A549 (cell line): ENCODE data around the gene PPP1R3C. TPM values are rescaled to one million over a fixed set of nuclear protein-coding genes. Genes with fewer than 3 reads are reported as not detected.

Experiments
- ATAC-seq, 2 experiments: fragments of 200-7000 bp in 1 of 2; fragments of >200 bp in 1 of 2; cut with Nextera tagmentation in 1 of 2; cut with Tn5 transposase in 1 of 2; 3 replicates each; pipeline versions ENCODE4 v1.8.0 to v1.9.1; 2018 to 2020; ENCODE audit warnings: mild to moderate bottlenecking in 1 of 2, moderate library complexity in 1 of 2
- CTCF ChIA-PET: fragments of 300-600 bp; sonication (Branson Sonifier 250); formaldehyde crosslinking; extraction: SDS; loops from one replicate; lab custom pipeline; 2021; ENCODE audit warnings: antibody characterized with exemption, inconsistent platforms; lab: Yijun Ruan, JAX
- POLR2A ChIA-PET: fragments of 350-600 bp; formaldehyde crosslinking; extraction: SDS; loops from one replicate; lab custom pipeline; 2021; ENCODE audit warnings: antibody characterized with exemption, inconsistent platforms; lab: Yijun Ruan, JAX
- DNase-seq, 2 experiments: peaks; one replicate each; pipeline versions ENCODE4 v3.0.0 to v3.0.0-alpha.2; 2011 to 2016; ENCODE audit warnings: low read depth in 1 of 2, low spot score in 1 of 2
- FAIRE-seq: peaks from 2 replicates; lab custom pipeline; 2011; peaks lifted over from hg19 to GRCh38; lab: Jason Lieb, UNC
- H3K27ac ChIP-seq, 2 experiments: fragments of >200 bp; sonication (Bioruptor Twin); formaldehyde crosslinking; 3 replicates each; pipeline ENCODE4 v1.5.1; 2016 to 2017
- H3K4me1 ChIP-seq: fragments of >200 bp; sonication (Bioruptor Twin); formaldehyde crosslinking; 3 replicates; pipeline ENCODE4 v1.6.1; 2016
- H3K4me2 ChIP-seq: fragments of >200 bp; sonication (Bioruptor Twin); formaldehyde crosslinking; 3 replicates; pipeline ENCODE4 v1.6.1; 2016
- H3K4me3 ChIP-seq: fragments of >200 bp; sonication (Bioruptor Twin); formaldehyde crosslinking; 3 replicates; pipeline ENCODE4 v1.5.1; 2016
- H3K9me3 ChIP-seq: fragments of >200 bp; sonication (Bioruptor Twin); formaldehyde crosslinking; 3 replicates; pipeline ENCODE4 v1.6.1; 2016
- BCL3 ChIP-seq: fragments of >200 bp; sonication (Bioruptor Twin); formaldehyde crosslinking; IDR thresholded peaks from 3 replicates; pipeline ENCODE4 v1.6.1; 2016
- BHLHE40 ChIP-seq: IDR thresholded peaks from 2 replicates; pipeline ENCODE4 v1.6.1; 2012; ENCODE audit warnings: low read depth, low read length, inconsistent platforms
- CBX2 ChIP-seq: fragments of 200-600 bp; sonication (generic); IDR thresholded peaks from 2 replicates; pipeline ENCODE4 v1.6.1; 2016; ENCODE audit warnings: low read depth, mild to moderate bottlenecking, borderline replicate concordance
- CEBPB ChIP-seq, 2 experiments: fragments of >200 bp in 1 of 2; sonication (Bioruptor Twin) in 1 of 2; formaldehyde crosslinking in 1 of 2; IDR thresholded peaks; 2 replicates each; pipeline ENCODE4 v1.6.1; 2012 to 2016
- CHD2 ChIP-seq: fragments of 150-350 bp; IDR thresholded peaks from 2 replicates; pipeline ENCODE4 v1.6.1; 2014; ENCODE audit warnings: low read length; ENCODE audit not compliant: partially characterized antibody
- CHD4 ChIP-seq: fragments of 200-600 bp; sonication (generic); IDR thresholded peaks from 2 replicates; pipeline ENCODE4 v1.6.1; 2016; ENCODE audit warnings: antibody characterized with exemption, mild to moderate bottlenecking, borderline replicate concordance
- EP300 ChIP-seq, 2 experiments: fragments of >200 bp; sonication (Bioruptor Twin); formaldehyde crosslinking; IDR thresholded peaks; 2 replicates in 1 of 2; 3 replicates in 1 of 2; pipeline ENCODE4 v1.6.1; 2016 to 2017
- FOSB ChIP-seq: fragments of 250-450 bp; sonication (Bioruptor Pico); IDR thresholded peaks from 2 replicates; pipeline ENCODE4 v1.5.0; 2020; ENCODE audit warnings: mild to moderate bottlenecking, moderate library complexity
- FOSL2 ChIP-seq, 2 experiments: fragments of 450-650 bp in 1 of 2; fragments of >200 bp in 1 of 2; sonication (Bioruptor Twin) in 1 of 2; formaldehyde crosslinking; IDR thresholded peaks; 2 replicates each; pipeline versions ENCODE4 v1.5.0 to v1.6.1; 2016 to 2020; ENCODE audit warnings: mild to moderate bottlenecking in 1 of 2, moderate library complexity in 1 of 2
- GATA3 ChIP-seq: IDR thresholded peaks from 2 replicates; pipeline ENCODE4 v1.6.1; 2012; ENCODE audit warnings: borderline replicate concordance
- HEYL ChIP-seq: fragments of 250-450 bp; sonication (Bioruptor Pico); IDR thresholded peaks from 2 replicates; pipeline ENCODE4 v1.8.0; 2021; ENCODE audit warnings: mild to moderate bottlenecking, moderate library complexity
- JUN ChIP-seq, 2 experiments: fragments of >200 bp; sonication (Bioruptor Twin); formaldehyde crosslinking; IDR thresholded peaks; 2 replicates in 1 of 2; 3 replicates in 1 of 2; pipeline ENCODE4 v1.6.1; 2016 to 2017
- JUNB ChIP-seq: fragments of >200 bp; sonication (Bioruptor Twin); formaldehyde crosslinking; IDR thresholded peaks from 2 replicates; pipeline ENCODE4 v1.6.1; 2016
- KDM1A ChIP-seq: fragments of 200-600 bp; sonication (generic); IDR thresholded peaks from 2 replicates; pipeline ENCODE4 v1.6.1; 2016; ENCODE audit warnings: low read depth, mild to moderate bottlenecking
- KDM5A ChIP-seq: fragments of 200-600 bp; sonication (generic); IDR thresholded peaks from 2 replicates; pipeline ENCODE4 v1.6.1; 2016; ENCODE audit warnings: antibody characterized with exemption, mild to moderate bottlenecking
- MAZ ChIP-seq: fragments of 150-350 bp; IDR thresholded peaks from 2 replicates; pipeline ENCODE4 v1.6.1; 2014; ENCODE audit warnings: antibody characterized with exemption, low read depth, low read length, borderline replicate concordance
- MYC ChIP-seq: IDR thresholded peaks from 2 replicates; pipeline ENCODE4 v1.6.1; 2012; ENCODE audit warnings: mild to moderate bottlenecking, inconsistent platforms, low read length, improper control_type of control experiment, borderline replicate concordance
- NFE2L2 ChIP-seq: fragments of 150-350 bp; conservative IDR thresholded peaks from 2 replicates; pipeline ENCODE4 v1.6.1; 2014; ENCODE audit warnings: low read length
- NPAS2 ChIP-seq: fragments of 250-450 bp; sonication (Bioruptor Pico); IDR thresholded peaks from 2 replicates; pipeline ENCODE4 v1.8.0; 2022; ENCODE audit warnings: mild to moderate bottlenecking, moderate library complexity, borderline replicate concordance
- NR3C1 ChIP-seq: fragments of >200 bp; sonication (Bioruptor Twin); formaldehyde crosslinking; IDR thresholded peaks from 3 replicates; pipeline ENCODE4 v1.6.1; 2017
- POLR2A ChIP-seq: IDR thresholded peaks from 2 replicates; pipeline ENCODE4 v1.6.1; 2012; ENCODE audit warnings: mild to moderate bottlenecking, low read length
- POLR2AphosphoS2 ChIP-seq: conservative IDR thresholded peaks from 2 replicates; pipeline ENCODE4 v1.6.1; 2012; ENCODE audit warnings: low read length, improper control_type of control experiment, inconsistent platforms
- RAD21 ChIP-seq, 2 experiments: fragments of >200 bp in 1 of 2; sonication (Bioruptor Twin) in 1 of 2; formaldehyde crosslinking in 1 of 2; IDR thresholded peaks in 1 of 2; conservative IDR thresholded peaks in 1 of 2; 2 replicates in 1 of 2; 3 replicates in 1 of 2; pipeline ENCODE4 v1.6.1; 2012 to 2018; ENCODE audit warnings: inconsistent platforms in 1 of 2
- RFX5 ChIP-seq: fragments of 450-650 bp; IDR thresholded peaks from 2 replicates; pipeline ENCODE4 v1.7.1; 2014; ENCODE audit warnings: antibody characterized with exemption, mild to moderate bottlenecking, moderate library complexity
- SREBF2 ChIP-seq: fragments of 450-650 bp; IDR thresholded peaks from 2 replicates; pipeline ENCODE4 v1.6.1; 2014; ENCODE audit warnings: mild to moderate bottlenecking, moderate library complexity
- TFCP2L1 ChIP-seq: fragments of 250-450 bp; sonication (Bioruptor Pico); IDR thresholded peaks from 2 replicates; pipeline ENCODE4 v1.5.0; 2021; ENCODE audit warnings: mild to moderate bottlenecking
- ZC3H11A ChIP-seq: fragments of 450-650 bp; IDR thresholded peaks from 2 replicates; pipeline ENCODE4 v1.6.1; 2014; ENCODE audit warnings: antibody characterized with exemption, mild to moderate bottlenecking
- ZNF302 ChIP-seq: fragments of 250-450 bp; sonication (Bioruptor Pico); IDR thresholded peaks from 2 replicates; pipeline ENCODE4 v1.9.0; 2021; ENCODE audit warnings: inconsistent platforms, mild to moderate bottlenecking, moderate library complexity
- WGBS: methylation state at CpG from one replicate; pipeline ENCODE4 v1.1.6; 2017; ENCODE audit errors: missing lambda C conversion rate; 5-methylcytosine and 5-hydroxymethylcytosine counted together
- polyA plus RNA-seq, 4 experiments: library from polyadenylated mRNA; depleted of rRNA in 3 of 4; stranded (reverse); fragments of >200 nt; fragmentation: RNase III in 1 of 4; extraction: RNeasy Plus Mini Kit Qiagen cat#74134 plus additional on column Dnase treatment in 1 of 4; gene quantifications; 2 replicates in 3 of 4; 3 replicates in 1 of 4; pipeline ENCODE4 v1.2.3, GENCODE V29; 2011 to 2017
- TF ChIP-seq, protein P1 (sequence below): IDR thresholded peaks from 2 replicates; pipeline ENCODE4 v1.6.1; 2012
- TF ChIP-seq, protein P2 (sequence below): fragments of >200 bp; sonication (Bioruptor Twin); formaldehyde crosslinking; IDR thresholded peaks from 2 replicates; pipeline ENCODE4 v1.6.1; 2016
- TF ChIP-seq, protein P3 (sequence below): fragments of 250-450 bp; sonication (Bioruptor Pico); IDR thresholded peaks from 2 replicates; pipeline ENCODE4 v1.5.0; 2021; ENCODE audit warnings: mild to moderate bottlenecking, moderate library complexity, borderline replicate concordance
- TF ChIP-seq, protein P4 (sequence below): fragments of 250-450 bp; sonication (Bioruptor Pico); IDR thresholded peaks from 2 replicates; pipeline ENCODE4 v1.5.0; 2020; ENCODE audit warnings: low read depth, mild to moderate bottlenecking, moderate library complexity

PPP1R3C gene
- polyA plus RNA-seq, 2 of the 4 experiments (the other 2 are of a cell fraction) = 10.5 to 20.0 TPM

DNA sequence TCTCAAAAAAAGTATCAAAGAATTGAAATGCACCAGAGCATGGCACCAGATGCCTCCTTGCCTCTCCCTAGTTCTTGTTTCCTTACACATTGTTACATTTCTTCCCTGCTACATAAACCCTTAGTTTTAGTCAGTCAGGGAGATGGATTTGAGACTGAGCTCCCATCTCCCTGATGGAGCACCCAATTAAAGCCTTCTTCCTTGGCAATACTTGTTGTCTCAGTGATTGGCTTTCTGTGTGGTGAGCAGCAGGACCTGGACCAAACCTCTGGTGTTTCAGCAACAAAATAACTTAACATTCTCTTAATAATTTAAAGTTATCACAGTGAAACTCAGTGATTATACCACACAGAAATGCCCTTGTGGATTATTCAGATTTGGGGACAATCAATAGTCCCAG lies 26.9 kb downstream of the PPP1R3C start:
- H3K4me1 ChIP-seq = peaks cover 62% of the 10 kb centered on the region
- H3K4me2 ChIP-seq = peak overlapping the region; percentile 49; the same call in 1 of the 3 replicates
- POLR2A ChIA-PET = no interaction called here
- H3K9me3 ChIP-seq = peaks cover 10% of the 10 kb centered on the region; the same call in 1 of the 3 replicates
- no peak for TF ChIP-seq MYC
- TF ChIP-seq BHLHE40 = no peak
- TF ChIP-seq BCL3 = no peak
- TF ChIP-seq FOSB = no peak
- TF ChIP-seq NPAS2 (CRISPR knock-in tag) = no peak
- FAIRE-seq (no peak), DNase-seq (no peak), ATAC-seq (no peak)
- peak overlapping the region; percentile 73 to 81 for H3K27ac ChIP-seq
- no peak overlapping the region for H3K4me3 ChIP-seq
- CTCF ChIA-PET = interaction anchor here (0.6 to 2.2 kb wide), 5 partner anchors 11 to 30 kb away, joined by 3 to 6 read pairs (median 4); partner anchors contain the start of gene PPP1R3C

GRCh38 chr10:91604553-91605534 lies 28.0 kb downstream of the PPP1R3C start:
- ChIA-PET POLR2A (interaction anchor here (1.0 kb wide), 1 partner anchor 28 kb away, joined by 6 read pairs; the partner anchor contains the start of gene PPP1R3C), CTCF (interaction anchor here (0.6 to 3.3 kb wide), 13 partner anchors 8 to 800 kb away, joined by 3 to 17 read pairs (median 4); partner anchors contain the start of gene PPP1R3C)
- H3K4me1 ChIP-seq = peaks cover 53% of the 10 kb centered on the region
- peak; percentile 41 to 54; a peak in 1 of 5 replicates for TF ChIP-seq JUN (IDR thresholded peaks at IDR 0.05)
- TF ChIP-seq SREBF2 = no peak
- TF ChIP-seq KDM5A = no peak
- no peak for TF ChIP-seq ZNF302 (CRISPR knock-in tag)
- no peak for TF ChIP-seq ZC3H11A
- no peak for TF ChIP-seq POLR2A
- TF ChIP-seq, protein P1, sequence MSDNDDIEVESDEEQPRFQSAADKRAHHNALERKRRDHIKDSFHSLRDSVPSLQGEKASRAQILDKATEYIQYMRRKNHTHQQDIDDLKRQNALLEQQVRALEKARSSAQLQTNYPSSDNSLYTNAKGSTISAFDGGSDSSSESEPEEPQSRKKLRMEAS = peak; percentile 32; the same call in 1 of the 2 replicates
- no peak for TF ChIP-seq NFE2L2
- TF ChIP-seq FOSB = no peak
- peak; percentile 66; the same call in 1 of the 2 replicates for TF ChIP-seq GATA3
- no peak for TF ChIP-seq CHD2
- no peak for TF ChIP-seq HEYL (CRISPR knock-in tag)
- no peak for TF ChIP-seq KDM1A
- no peak for TF ChIP-seq CBX2
- TF ChIP-seq, protein P2, sequence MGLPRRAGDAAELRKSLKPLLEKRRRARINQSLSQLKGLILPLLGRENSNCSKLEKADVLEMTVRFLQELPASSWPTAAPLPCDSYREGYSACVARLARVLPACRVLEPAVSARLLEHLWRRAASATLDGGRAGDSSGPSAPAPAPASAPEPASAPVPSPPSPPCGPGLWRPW = no peak
- TF ChIP-seq RAD21 (conservative IDR thresholded peaks at IDR 0.05 in 1 of 2, IDR thresholded peaks at IDR 0.05 in 1 of 2) = 0 out of 5 replicates have a peak, but pooled peaks of 1 of the 2 experiments have one; percentile 21
- TF ChIP-seq BHLHE40 = no peak
- no peak for TF ChIP-seq CHD4
- TF ChIP-seq, protein P3, sequence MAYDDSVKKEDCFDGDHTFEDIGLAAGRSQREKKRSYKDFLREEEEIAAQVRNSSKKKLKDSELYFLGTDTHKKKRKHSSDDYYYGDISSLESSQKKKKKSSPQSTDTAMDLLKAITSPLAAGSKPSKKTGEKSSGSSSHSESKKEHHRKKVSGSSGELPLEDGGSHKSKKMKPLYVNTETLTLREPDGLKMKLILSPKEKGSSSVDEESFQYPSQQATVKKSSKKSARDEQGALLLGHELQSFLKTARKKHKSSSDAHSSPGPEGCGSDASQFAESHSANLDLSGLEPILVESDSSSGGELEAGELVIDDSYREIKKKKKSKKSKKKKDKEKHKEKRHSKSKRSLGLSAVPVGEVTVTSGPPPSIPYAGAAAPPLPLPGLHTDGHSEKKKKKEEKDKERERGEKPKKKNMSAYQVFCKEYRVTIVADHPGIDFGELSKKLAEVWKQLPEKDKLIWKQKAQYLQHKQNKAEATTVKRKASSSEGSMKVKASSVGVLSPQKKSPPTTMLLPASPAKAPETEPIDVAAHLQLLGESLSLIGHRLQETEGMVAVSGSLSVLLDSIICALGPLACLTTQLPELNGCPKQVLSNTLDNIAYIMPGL (CRISPR knock-in tag) = no peak
- no peak for TF ChIP-seq TFCP2L1 (CRISPR knock-in tag)
- 0 out of 4 replicates have a peak, but pooled peaks of 1 of the 2 experiments have one; percentile 39 for TF ChIP-seq CEBPB (IDR thresholded peaks at IDR 0.05)
- TF ChIP-seq FOSL2 (IDR thresholded peaks at IDR 0.05) = peak; percentile 91
- peak; percentile 87 for TF ChIP-seq FOSL2 (CRISPR knock-in tag; IDR thresholded peaks at IDR 0.05)
- TF ChIP-seq, protein P4, sequence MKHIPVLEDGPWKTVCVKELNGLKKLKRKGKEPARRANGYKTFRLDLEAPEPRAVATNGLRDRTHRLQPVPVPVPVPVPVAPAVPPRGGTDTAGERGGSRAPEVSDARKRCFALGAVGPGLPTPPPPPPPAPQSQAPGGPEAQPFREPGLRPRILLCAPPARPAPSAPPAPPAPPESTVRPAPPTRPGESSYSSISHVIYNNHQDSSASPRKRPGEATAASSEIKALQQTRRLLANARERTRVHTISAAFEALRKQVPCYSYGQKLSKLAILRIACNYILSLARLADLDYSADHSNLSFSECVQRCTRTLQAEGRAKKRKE (CRISPR knock-in tag) = no peak
- no peak for TF ChIP-seq MYC
- no peak for TF ChIP-seq MAZ
- TF ChIP-seq RFX5 = no peak
- TF ChIP-seq NPAS2 (CRISPR knock-in tag) = no peak
- peak; percentile 24 to 35; a peak in 1 of 5 replicates for TF ChIP-seq EP300 (IDR thresholded peaks at IDR 0.05)
- TF ChIP-seq JUNB = peak; percentile 96
- TF ChIP-seq POLR2AphosphoS2 = no peak
- no peak for TF ChIP-seq NR3C1
- DNase-seq (peak in 1 of 2 experiments; percentile 48), FAIRE-seq (peak; percentile 46), ATAC-seq (peak; percentile 32 to 54; a peak in 2 of 6 replicates)
- H3K4me2 ChIP-seq = peak overlapping the region; percentile 49
- no peak overlapping the region for H3K4me3 ChIP-seq
- H3K27ac ChIP-seq = peak overlapping the region; percentile 73 to 81
- H3K9me3 ChIP-seq = peaks cover 10% of the 10 kb centered on the region; the same call in 1 of the 3 replicates
- whole genome bisulfite sequencing = 85% methylated on average over 3 of the region's 3 CpGs
